Stimulated activated CD4-positive, alpha-beta T cell treated with anti-CD3 and anti-CD28 coated beads, Interleukin-15, amount 100 ng/mL, for 24 hours (primary cell): ENCODE results near the gene MYD88.

Experiments
- DNase-seq: peaks from one replicate; pipeline ENCODE4 v3.0.0-alpha.2; 2020

Gene MYD88

GRCh38 chr3:38114052-38114874 is 24.2 kb upstream of the MYD88 start:
- DNase-seq: no peak

- DNase-seq: no peak
These were observed 23.4 kb upstream of the MYD88 start for GRCh38 chr3:38114875-38115644.

GRCh38 chr3:38115645-38116427 is 22.6 kb upstream of the MYD88 start:
- no peak for DNase-seq

GRCh38 chr3:38116471-38117162 is 21.8 kb upstream of the MYD88 start:
- no peak for DNase-seq

- no peak for DNase-seq
These were observed 21.2 kb upstream of the MYD88 start for GRCh38 chr3:38117163-38117716.

DNA sequence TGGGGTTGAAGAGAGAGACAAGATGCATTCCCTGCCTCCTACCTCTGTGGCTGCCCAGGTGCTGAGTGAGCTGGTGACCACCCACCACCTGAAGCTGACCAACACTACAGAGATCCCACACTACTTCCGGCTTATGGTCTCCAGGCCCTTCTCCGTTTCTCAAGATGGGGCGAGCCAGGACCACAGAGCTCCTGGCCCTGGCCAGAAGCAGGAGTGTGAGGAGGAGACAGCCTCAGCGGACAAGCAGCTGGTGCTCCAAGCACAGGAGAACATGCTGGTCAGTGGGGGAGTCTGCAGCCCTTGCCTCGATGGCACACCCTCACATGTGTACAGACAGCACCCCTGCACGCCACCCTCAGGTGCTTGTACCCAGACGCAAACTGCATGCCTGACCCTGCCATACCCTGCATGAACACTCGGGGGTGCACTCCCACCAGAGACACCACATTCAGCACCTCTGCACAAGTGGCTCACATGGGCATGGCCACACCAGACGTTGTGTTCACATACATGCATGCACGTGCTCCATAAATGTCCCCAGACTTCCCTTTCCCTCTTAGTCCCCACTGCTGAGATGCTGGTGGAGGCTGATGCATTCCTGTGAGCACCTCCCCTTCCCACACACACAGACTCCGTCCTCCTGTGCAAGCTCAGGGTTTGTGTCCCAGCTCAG is 20.6 kb upstream of the MYD88 start:
- peak; percentile 82 for DNase-seq

DNA sequence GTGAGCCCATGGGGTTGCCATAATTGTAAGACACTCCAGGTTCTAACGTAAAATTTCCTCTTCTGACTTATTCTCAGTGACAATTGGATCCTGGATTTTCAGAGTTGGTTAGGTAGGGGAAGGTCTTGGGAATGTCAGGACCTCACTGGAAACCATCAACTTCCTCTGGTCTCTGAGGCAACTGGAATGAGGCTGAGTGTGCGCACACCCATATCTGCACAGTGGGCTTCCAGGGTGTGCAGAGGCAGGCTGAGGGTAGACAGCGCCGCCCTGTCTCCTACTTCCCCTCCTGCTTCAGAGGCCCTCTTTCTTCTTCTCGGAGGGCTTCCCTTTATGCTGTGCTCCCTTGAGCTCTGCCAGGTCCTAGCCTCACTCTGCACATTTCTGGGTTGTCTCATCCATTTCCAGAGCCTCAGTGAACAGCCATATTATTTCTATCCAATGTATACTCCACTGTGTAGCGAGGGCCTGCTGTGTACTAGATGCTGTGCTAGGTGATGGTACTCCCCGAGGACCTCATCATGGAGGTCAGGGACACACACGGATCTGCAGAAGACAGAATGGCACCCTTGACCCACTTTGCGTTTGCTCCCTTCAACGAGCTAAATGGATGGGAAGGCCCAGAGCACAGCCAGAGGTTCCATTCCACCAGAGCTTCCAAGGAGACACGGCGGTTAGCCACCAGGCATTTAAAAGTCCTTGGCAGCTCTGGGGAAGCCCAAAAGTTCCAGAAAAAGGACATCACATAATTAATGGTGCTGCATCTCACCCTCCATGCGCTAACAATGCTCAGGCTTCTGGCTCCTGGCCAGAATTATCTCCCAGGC is 19.8 kb upstream of the MYD88 start:
- DNase-seq: no peak

GRCh38 chr3:38119248-38119544 is 19.3 kb upstream of the MYD88 start:
- no peak for DNase-seq

DNA sequence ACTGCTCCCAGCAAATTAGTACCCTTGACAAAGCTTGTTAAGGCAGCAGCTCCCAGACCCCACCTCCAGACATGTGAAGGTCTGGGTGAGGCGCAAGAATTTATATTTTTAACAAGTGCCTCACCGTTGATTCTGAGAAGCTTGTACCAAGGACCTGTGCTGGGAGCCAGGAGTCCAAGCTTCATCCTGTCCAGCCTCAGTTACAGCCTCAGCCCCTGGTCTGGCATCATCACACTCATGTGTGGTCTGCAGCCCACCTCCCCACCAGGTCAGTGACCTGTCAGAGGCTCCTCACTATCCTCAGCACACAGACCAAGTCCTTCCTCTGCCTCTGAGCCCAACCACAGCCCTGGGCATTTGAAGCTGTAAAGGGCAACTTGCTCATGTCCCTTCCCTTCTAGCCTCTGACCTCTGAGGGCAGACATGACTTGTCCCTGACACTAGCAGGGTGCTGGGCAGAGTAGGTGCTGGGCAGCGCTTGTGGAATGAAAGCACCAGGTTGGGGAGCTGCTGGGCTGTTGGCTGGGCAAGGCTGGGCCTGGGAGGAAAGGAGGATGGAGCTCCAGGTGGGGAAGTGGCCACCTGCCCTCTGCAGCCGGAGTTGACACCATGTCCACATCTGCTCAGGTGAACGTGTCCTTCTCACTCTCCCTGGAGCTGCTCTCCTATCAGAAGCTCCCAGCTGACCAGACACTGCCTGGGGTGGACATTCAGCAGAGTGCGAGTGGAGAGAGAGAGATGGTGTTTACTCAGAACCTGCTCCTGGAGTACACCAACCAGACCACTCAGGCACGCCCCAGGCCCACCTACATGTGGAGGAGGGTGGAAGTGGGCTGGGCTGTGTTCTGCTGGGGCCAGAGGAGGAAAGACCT is 18.4 kb upstream of the MYD88 start:
- DNase-seq: no peak

DNA sequence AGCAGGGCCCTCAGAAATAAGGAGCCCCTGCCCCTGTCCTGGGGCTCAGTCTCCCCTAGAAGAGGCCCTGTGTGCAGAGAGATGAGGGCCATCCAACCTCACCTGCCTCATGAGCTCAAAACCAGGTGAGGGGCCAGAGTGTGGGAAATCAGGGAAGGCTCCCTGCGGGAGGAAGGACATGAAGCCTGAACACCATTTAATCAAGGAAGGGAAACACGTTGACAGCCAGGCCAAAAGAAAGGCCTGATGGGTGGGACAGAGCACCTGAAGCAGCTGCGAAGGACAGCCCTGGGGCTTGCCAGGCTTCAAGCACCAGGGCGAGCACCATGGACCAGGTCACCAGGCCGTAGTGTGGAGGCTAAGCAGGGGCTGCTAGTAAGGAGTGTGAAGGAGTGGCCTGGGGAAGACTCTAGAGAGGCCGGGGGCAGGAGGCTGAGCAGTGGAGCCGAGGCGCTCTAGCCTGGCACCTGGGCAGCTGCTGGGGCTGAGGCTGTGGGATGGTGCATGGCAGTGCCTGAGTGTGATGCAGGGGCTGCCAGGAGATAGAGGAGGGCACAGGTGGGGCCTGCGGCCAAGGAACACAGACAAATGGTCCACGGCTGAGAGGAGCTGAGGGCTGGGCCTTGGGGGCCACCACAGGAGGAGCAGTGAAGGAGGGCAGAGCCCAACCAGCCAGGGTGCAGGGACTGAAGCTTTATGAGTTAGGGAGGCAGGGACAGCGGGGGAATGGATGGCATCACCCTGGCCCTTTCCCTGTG is 17.6 kb upstream of the MYD88 start:
- DNase-seq: no peak

- DNase-seq: no peak
These were observed 17.0 kb upstream of the MYD88 start for GRCh38 chr3:38121451-38121831.

DNA sequence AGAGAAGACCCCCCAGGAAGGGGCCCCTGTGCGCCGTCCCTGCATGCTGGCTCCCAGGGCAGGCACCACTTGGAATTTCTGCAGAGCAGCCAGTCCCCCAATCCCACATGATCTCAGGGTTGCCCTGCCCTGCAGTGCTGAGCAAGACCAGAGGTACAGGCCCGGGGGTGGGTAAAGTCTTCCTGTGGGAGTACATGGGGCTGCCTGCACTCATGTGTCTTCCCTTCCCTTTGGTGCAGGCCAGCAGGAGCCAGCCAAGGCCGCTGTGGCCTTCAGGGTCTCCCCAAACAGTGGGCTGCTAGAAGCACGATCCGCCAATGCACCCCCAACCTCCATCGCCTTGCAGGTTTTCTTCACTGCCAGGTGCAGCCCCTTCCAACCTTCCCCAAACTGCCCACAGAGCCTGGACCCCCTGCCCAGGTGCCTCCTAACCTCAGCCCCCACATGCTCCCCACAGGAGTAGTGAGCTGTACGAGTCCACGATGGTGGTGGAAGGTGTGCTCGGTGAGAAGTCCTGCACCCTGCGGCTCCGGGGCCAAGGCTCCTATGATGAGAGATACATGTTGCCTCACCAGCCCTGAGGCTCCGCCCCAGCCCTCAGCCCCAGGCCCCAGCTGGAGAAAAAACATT is 16.5 kb upstream of the MYD88 start:
- no peak for DNase-seq

- no peak for DNase-seq
These were observed 15.7 kb upstream of the MYD88 start for GRCh38 chr3:38122712-38123290.

DNA sequence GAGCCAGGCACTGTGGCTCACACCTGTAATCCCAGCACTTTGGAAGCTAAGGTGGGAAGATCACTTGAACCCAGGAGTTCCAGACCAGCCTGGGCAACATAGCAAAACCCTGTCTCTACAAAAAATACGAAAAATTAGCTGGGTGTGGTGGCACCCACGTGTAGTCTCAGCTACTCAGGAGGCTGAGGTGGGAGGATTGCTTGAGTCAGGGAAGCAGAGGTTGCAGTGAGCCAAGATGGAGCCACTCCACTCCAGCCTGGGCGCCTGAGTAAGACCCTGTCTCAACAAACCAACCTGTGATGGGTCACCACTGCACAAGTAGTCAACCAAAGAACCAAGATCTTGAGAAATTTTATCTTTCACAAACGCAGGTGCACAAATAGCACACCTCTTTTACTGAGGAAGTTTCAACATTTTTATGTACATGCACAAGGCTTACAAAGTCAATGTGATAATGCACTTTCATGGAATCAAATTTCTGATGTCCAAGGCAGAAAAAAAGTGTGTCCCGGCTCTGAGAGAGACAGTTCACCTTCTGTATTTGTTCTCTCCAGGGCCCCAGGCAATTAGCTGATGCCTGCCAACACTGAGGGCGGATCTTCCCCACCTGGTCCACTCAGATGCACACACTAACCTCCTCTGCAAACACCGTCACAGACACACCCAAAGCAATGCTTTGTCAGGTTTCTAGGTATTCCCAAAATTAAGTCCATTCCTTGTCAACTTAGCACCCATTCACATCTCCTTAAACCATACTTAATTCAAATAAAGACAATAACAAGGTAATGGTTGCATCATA is 13.9 kb upstream of the MYD88 start:
- DNase-seq: no peak

DNA sequence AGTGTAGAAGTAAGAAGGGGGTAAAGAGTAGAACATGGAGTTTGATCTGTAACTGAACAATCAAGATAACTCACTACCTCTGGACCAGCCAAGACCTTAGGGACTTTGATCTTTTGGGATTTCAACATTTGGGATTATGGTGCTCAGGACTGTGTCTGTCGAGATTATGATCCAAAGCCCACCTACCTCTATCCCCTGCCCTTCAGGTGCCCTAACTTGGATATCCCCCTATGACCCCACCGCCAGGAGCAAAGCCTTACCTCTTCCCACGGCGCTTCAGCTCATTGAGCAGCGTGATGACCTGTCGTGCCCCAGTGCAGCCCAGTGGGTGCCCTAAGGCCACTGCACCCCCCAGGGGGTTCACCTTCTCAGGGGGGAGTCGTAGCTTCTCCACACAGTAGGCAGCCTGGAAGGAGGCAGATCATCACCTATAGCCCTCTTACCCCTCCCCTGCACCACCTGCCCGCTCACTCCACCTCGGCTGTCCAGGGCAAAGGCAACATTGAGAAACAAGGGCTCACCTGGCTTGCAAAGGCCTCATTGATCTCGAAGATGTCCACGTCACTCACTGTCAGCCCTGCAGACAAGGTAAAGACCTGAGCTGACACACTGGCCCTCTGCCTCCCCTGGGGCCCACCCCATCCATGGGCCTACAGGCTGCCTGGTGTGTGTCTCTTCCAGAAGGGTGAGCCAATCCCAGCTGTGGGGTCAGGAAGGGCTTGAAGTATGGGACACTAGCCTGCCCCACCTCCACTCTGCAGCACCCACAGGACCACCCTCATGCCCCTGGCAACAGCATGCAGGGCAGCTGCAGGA is 12.9 kb upstream of the MYD88 start:
- no peak for DNase-seq

DNA sequence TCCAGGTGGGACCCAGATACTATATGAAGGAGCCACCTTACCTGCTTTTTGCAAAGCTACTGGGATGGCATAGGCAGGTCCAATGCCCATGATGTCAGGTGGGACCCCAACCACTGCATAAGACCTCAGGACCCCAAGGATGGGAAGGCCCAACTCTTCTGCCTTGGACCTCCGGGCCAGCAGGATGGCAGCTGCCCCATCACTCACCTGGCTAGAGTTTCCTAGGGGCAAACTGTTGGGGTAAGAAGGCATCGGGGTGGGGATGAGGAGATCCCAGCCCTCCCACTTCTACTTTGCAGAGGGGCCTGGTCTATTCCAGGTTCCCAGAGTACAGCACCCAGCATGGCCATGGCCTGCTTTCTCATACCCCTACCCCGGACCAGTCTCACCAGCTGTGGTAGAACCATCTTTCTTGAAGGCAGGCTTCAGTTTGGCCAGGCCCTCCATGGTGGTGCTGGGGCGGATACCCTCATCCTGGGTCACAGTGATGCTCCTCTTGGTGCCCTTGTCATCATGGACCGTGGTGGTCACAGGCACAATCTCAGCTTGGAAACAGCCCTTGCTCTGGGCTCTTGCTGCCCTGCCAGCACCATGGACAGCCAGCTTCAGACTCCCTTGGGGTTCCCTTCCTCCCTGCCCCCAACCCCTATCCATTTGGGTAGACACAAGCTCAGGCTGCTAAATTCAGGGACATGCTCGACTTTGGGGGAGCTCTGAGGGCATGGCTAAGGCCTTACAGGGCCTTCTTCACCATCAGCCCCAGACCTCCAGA is 12.2 kb upstream of the MYD88 start:
- DNase-seq: no peak
